Measurements from ENCODE around the gene IFT81.
"Not testable (repeated sequence)": the region's sequence is repeated elsewhere in the genome, so short reads cannot be mapped to it uniquely, and the experiment has no call there.

IFT81 gene

DNA sequence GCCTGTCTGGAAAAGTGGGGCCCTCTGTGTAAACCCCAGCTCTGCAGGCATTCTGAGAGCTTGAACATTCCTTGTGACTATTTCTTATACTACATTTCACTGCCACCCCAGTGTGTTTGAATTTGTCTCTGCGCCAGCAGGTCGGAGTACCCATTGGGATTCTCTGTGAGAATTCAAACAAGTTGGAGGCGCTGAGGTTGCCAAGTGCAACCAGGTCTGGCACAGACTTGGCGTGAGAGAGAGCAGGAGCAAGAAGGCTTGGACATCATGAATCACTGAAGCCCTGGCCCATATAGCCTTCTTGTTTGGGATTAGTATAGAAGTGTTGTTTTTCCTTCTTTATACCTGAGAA, 123.9 kb downstream of the IFT81 start:
- DNase-seq = no peak

DNA sequence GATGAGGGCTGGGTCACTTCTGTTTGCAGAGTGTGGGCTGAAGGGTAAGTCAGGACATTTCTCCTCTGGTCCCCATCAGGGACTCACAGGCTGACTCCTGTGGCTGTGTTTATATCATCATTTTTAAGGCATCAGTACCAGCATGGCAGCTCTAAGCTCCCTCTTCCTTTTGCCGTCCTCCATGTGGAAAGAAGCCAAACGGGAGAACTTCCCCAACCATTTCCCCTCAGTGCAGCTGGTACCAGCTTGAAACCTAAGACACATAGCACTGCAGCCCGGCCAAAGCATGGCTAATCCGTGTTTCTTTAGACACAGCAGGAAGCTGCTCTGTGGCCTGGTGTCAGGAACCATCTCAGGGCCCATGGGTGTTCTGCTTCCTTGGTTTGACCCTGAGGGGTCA, 124.9 kb downstream of the IFT81 start:
- no peak for DNase-seq

DNA sequence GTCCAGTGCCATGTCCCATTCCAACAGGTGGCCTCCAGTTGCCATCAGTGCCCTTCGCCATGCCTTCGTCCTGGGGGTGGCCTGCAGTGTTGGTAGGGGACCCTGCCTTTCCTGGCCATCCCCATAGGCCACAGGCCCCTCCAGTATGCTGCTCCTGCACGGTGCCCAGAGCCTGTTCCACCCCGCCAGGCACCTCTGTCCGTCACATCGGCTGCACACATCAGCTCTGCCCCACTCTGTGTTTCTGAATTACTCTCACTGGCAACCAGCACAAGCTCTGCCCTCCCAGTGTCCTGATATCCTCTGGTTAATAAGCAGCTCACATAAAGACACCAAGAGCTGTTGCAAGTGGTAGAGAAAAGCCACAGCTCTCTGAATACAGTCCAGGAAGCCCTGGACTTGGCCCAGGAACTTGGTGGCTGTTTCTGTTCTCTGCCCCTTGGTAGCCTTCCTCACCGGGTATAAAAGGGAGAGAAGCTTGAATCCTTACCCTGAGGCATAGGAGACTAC, 125.6 kb downstream of the IFT81 start:
- DNase-seq = no peak

DNA sequence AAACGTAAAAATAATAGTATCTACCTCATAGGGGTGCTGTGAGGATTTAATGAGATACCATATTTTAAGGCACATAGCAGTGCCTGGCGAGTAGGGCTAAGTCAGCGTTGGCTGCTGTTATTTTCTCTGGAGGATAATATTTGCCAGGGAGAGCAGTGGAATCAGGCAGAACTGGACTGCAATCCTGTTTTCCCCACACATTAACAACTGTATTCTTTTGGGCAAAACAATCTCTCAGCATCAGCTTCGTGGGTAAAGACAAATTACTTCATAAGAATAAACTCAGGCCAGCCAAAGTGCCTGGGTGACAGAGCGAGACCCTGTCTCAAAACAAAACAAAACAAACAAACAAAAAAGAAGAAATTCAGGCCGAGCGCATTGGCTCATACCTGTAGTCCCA, 127.2 kb downstream of the IFT81 start:
- no peak for DNase-seq

GRCh38 chr12:110252716-110253115, 128.6 kb downstream of the IFT81 start:
- no peak for DNase-seq

GRCh38 chr12:110253176-110253575, 129.0 kb downstream of the IFT81 start:
- DNase-seq = no peak

- DNase-seq = no peak
Measured at GRCh38 chr12:110254971-110255540, 130.9 kb downstream of the IFT81 start.

DNA sequence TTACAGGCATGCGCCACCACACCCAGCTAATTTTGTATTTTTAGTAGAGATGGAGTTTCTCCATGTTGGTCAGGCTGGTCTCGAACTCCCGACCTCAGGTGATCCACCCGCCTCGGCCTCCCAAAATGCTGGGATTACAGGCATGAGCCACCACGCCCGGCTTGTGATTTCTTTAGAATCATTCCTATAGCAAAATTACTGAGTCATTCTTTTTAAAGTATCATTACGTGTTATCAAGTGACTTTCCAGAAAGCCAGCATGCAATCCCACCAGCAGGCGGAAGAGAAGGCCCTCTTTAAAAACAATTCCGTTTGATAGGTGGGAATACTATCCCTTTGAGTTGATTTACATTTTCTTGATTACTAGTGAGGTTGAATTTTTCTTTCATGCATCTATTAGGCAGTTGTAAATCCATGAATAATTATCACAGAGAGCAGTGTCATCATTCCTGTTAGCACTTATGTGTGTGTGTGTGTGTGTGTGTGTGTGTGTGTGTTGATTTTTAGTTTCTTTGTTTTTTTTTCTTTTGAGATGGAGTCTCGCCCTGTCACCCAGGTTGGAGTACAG, 131.8 kb downstream of the IFT81 start:
- DNase-seq = not testable (repeated sequence)

GRCh38 chr12:110256780-110257431, 132.7 kb downstream of the IFT81 start:
- DNase-seq = no peak

DNA sequence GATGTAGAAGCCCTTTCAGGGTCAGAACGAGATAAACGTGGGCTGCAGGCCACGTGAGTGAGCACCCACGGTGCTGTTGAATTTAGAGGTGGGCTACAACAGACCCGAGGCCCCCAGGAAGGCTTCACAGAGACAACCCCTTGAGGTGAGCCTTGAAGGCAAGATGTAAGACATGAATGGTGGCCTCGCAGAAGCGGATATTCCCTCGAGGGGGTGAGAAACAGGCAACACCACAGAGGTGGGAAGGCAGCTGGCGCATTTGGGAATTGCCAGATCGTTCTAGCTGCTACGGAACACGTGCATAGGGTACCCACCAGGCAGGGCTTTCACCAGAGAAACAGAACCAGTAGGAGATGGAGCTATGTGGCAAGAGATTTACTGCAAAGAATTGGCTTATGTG, 134.3 kb downstream of the IFT81 start:
- no peak for DNase-seq

DNA sequence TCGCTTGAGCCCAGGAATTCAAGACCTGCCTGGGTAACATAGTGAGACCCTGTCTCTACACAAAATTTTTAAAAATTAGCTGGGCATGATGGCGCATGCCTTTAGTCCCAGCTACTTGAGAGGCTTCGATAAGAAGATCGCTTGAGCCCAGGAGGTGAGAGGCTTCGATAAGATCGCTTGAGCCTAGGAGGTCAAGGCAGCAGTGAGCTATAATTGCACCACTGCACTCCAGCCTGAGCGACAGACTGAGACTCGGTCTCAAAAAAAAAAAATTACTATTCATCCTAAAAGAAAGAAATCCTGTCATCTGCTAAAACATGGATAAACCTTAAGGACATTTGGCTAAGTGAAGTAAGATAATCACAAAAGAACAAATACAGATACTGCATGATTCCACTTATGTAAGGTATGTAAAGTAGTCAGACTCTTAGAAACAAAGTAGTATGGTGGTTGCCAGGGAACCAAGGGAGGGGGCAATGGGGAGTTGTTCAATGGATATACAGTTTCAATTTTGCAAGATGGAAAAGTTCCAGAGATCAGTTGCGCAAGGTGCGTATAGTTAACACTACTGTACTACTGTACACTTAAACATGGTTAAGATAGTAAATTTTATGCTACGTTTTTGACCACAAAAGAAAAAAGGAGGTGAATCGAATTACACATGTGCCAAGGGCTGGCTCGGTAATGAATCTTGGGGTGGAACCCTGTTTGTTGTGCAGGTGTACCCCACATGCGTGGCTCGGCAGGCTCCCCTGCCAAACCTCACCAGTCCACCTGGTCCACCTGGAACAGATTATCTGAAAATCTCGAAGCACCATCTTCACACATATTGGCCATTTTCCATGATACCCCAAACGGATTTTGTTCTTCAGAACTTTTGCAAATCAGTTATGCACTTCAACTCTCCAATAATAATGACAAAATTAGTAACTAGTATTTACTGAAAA, 138.6 kb downstream of the IFT81 start:
- no peak for DNase-seq

GRCh38 chr12:110266381-110266960, 142.3 kb downstream of the IFT81 start:
- no peak for DNase-seq

DNA sequence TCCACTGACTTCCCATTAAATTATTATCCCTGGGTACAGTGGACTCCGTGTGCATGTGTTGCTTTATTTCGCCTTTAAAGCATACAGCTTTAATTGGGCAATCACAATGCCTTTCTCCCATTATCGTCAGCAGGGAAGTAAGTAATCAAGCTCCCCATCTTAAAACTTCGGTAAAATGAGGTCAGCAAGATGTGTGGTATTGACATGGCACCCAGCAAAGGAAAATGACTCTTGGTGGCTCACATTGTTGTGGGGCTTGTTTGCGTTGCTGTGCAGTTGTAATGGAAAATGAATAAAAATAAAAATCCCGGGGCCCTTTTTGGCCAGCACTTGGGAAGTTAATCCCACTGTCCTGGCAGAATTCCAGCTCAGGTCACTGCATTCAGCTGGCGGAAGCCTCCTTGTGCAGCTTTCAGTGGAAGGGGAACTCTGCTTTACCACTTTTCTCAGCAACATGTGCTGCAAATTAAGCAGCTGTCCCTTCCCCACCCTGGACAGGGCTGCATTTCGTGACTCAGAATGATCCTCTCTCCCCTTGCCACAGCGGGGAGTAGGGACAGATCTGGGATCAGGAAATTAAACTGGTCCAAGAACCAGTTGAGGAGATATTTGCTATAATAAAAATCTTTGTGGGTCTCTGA, 142.9 kb downstream of the IFT81 start:
- no peak for DNase-seq
